ENCODE measurements around the gene CLEC18C.
"Not testable (repeated sequence)": the region's sequence is repeated elsewhere in the genome, so short reads cannot be mapped to it uniquely, and the experiment has no call there.

The CLEC18C gene

DNA sequence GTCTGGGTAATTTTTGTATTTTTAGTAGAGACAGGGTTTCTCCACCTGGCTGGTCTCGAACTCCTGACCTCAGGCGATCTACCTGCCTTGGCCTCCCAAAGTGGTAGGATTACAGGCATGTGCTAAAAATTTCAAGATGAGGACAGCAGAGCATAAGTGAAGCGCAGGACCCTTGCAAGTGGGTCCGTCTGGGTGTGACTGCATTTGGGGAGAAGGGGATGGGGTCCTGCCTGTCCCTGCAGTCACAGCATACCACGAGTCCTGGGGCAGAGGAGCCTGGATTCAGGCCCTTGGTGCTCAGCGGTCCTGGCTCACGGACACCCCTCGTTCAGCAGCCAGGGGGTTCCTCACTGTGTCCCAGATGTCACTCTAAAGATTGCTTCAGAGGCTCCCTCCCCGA lies 24.6 kb downstream of the CLEC18C start:
- H3K9me3 ChIP-seq; H3K27me3 ChIP-seq; intact Hi-C loops (cut with DNase I; ENCODE audit: low total_unique reads); H3K27ac ChIP-seq; H3K4me1 ChIP-seq; H3K36me3 ChIP-seq; H3K4me3 ChIP-seq; DNase-seq: not testable (repeated sequence)

- H3K36me3 ChIP-seq; H3K9me3 ChIP-seq; H3K27ac ChIP-seq; H3K4me1 ChIP-seq; H3K27me3 ChIP-seq; DNase-seq; H3K4me3 ChIP-seq; intact Hi-C loops (cut with DNase I; ENCODE audit: low total_unique reads): not testable (repeated sequence)
Observed at GRCh38 chr16:70198666-70199065, 25.1 kb downstream of the CLEC18C start.

DNA sequence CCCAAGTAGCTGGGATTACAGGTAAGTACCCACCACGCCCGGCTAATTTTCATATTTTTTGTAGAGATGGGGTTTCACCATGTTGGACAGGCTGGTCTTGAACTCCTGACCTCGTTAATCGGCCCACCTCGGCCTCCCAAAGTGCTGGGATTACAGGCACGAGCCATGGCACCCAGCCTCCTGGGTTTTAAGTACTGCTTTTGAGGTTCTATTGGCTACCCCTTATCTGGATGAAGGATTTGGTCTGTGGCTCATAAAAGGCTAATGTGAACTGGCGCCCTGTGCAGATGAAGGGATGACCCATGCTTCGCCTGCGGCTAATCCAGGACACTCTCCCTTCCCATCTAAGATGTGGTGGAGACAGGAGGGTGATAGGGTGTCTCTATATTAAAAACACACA lies 25.6 kb downstream of the CLEC18C start:
- H3K27ac ChIP-seq; intact Hi-C loops (cut with DNase I; ENCODE audit: low total_unique reads): not testable (repeated sequence)

GRCh38 chr16:70200063-70200462 lies 26.5 kb downstream of the CLEC18C start:
- H3K27me3 ChIP-seq; H3K4me1 ChIP-seq; DNase-seq; H3K36me3 ChIP-seq; intact Hi-C loops (cut with DNase I; ENCODE audit: low total_unique reads); H3K4me3 ChIP-seq; H3K9me3 ChIP-seq; H3K27ac ChIP-seq: not testable (repeated sequence)

More for the DNA sequence above, 25.6 kb downstream of the CLEC18C start:
- H3K4me3 ChIP-seq, H3K36me3 ChIP-seq, DNase-seq, H3K4me1 ChIP-seq, H3K27me3 ChIP-seq, H3K9me3 ChIP-seq: not testable (repeated sequence)

DNA sequence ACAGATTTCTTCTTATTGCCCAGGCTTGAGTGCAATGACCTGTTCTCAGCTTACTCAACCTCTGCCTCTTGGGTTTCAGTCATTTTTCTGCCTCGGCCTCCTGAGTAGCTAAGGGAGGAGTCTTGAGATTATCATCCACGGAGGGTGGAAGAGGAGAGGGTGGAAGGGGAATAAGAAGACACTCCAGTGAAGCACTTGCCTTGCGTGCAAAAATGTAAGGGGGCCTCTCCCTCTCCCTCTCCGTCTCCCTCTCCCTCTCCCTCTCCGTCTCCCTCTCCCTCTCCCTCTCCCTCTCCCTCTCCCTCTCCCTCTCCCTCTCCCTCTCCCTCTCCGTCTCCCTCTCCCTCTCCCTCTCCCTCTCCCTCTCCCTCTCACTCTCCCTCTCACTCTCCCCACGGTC lies 29.9 kb downstream of the CLEC18C start:
- H3K27ac ChIP-seq; H3K9me3 ChIP-seq; H3K4me1 ChIP-seq; H3K4me3 ChIP-seq; intact Hi-C loops (cut with DNase I; ENCODE audit: low total_unique reads); DNase-seq; H3K36me3 ChIP-seq; H3K27me3 ChIP-seq: not testable (repeated sequence)

- H3K27me3 ChIP-seq; DNase-seq; H3K9me3 ChIP-seq; H3K4me3 ChIP-seq; intact Hi-C loops (cut with DNase I; ENCODE audit: low total_unique reads); H3K36me3 ChIP-seq; H3K4me1 ChIP-seq; H3K27ac ChIP-seq: not testable (repeated sequence)
Observed at GRCh38 chr16:70204010-70204409, 30.4 kb downstream of the CLEC18C start.

- intact Hi-C loops (cut with DNase I; ENCODE audit: low total_unique reads); H3K9me3 ChIP-seq; H3K36me3 ChIP-seq; DNase-seq; H3K4me3 ChIP-seq; H3K4me1 ChIP-seq; H3K27ac ChIP-seq; H3K27me3 ChIP-seq: not testable (repeated sequence)
Observed at GRCh38 chr16:70204668-70205405, 31.2 kb downstream of the CLEC18C start.

DNA sequence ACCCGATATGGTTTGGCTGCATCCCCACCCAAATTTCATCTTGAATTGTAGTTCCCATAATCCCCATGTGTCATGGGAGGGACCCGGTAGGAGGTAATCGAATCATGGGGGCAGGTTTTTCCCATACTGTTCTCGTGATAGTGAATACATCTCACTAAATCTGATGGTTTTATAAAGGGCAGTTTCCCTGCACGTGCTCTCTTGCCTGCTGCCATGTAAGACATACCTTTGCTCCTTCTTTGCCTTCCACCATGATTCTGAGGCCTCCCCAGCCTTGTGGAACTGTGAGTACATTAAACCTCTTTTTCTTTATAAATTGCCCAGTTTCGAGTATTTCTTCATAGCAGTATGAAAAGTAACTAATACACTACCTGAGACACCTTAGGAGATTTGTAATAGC lies 32.8 kb downstream of the CLEC18C start:
- intact Hi-C loops (cut with DNase I; ENCODE audit: low total_unique reads); H3K9me3 ChIP-seq; H3K4me1 ChIP-seq; H3K27ac ChIP-seq; H3K4me3 ChIP-seq; DNase-seq; H3K27me3 ChIP-seq; H3K36me3 ChIP-seq: not testable (repeated sequence)

DNA sequence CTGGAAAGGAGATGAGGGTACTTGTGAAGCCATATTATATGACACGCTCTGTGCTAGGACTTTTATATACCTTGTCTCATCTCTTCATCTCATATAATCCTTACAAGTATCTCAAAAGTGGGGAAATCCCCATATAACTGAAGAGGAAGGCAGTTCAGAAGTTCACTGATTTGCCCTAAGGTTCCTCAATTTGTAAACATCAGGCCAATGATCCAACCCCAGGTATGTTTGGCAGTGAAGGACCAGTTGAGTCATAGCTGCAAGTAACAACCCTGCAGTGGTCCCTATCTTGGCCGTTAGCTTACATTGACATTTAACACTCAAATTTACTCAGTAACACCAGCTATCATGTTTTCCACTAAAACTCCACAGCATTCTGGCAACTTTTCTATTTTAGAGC lies 45.0 kb downstream of the CLEC18C start:
- H3K27me3 ChIP-seq; H3K4me3 ChIP-seq; intact Hi-C loops (cut with DNase I; ENCODE audit: low total_unique reads); H3K4me1 ChIP-seq; H3K9me3 ChIP-seq; DNase-seq; H3K27ac ChIP-seq: not testable (repeated sequence)
- peaks cover 0 to 35% (median 10%) of the 10 kb centered on the region in 3 donors for H3K36me3 ChIP-seq

DNA sequence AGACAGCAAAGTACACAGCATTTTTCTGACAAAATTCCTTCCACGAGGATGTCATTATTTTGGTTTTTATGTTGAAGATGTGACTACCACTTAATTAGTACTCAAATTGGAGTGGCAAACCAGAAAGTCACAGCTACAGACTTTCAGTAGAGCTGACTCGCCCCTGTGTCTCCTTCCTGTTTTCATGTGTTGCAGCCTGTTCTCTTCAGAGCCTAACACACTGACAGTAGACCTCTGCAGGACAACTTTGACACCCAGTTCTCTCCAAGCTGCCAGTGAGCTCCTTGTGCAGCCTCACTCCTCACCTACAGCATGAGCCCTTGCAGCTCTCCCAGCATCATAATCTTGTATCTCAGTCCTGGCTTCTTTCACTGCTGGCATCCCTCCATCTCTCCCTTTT lies 49.0 kb downstream of the CLEC18C start:
- DNase-seq; H3K9me3 ChIP-seq; H3K4me1 ChIP-seq; H3K27ac ChIP-seq; H3K27me3 ChIP-seq; intact Hi-C loops (cut with DNase I; ENCODE audit: low total_unique reads); H3K4me3 ChIP-seq: not testable (repeated sequence)
- peaks cover 0 to 46% (median 23%) of the 10 kb centered on the region in 3 donors for H3K36me3 ChIP-seq

DNA sequence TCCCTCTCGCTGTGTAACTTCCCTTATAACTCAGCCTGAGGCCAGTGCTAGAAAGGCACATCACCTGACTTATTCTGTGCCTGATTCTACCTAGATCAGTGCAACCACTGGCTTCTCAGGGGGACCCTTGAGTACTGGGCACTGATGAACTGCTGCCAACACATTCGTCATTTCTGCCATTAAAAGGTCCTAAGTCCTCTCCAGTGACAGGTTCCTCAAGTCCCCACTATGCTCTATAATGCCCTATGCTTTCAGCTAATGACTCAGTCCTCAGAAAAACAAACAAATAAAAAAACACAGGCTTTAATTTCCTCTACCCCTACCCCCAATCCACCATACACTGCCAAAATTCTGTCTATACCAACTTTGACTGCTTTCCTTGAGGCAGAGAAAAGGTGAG lies 49.6 kb downstream of the CLEC18C start:
- H3K27ac ChIP-seq; H3K27me3 ChIP-seq; intact Hi-C loops (cut with DNase I; ENCODE audit: low total_unique reads); H3K4me1 ChIP-seq; H3K4me3 ChIP-seq; DNase-seq; H3K9me3 ChIP-seq: not testable (repeated sequence)
- H3K36me3 ChIP-seq: peaks cover 0 to 52% (median 26%) of the 10 kb centered on the region in 3 donors

DNA sequence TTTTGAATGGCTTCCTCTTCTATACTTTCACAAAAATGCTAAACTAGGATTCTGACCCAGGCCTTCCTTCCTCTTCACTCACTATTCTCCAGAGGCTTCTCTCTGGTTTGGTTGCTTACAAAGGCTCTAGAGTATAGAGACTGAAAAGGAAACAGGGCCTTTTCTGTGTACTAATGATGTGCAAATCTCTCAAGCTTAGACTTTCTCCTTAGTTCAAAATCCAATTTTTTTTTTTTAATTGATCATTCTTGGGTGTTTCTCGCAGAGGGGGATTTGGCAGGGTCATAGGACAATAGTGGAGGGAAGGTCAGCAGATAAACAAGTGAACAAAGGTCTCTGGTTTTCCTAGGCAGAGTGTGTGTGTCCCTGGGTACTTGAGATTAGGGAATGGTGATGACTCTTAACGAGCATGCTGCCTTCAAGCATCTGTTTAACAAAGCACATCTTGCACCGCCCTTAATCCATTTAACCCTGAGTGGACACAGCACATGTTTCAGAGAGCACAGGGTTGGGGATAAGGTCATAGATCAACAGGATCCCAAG lies 50.5 kb downstream of the CLEC18C start:
- DNase-seq; H3K9me3 ChIP-seq; intact Hi-C loops (cut with DNase I; ENCODE audit: low total_unique reads); H3K4me3 ChIP-seq; H3K4me1 ChIP-seq; H3K27me3 ChIP-seq; H3K27ac ChIP-seq: not testable (repeated sequence)
- H3K36me3 ChIP-seq: peaks cover 0 to 58% (median 32%) of the 10 kb centered on the region in 3 donors

DNA sequence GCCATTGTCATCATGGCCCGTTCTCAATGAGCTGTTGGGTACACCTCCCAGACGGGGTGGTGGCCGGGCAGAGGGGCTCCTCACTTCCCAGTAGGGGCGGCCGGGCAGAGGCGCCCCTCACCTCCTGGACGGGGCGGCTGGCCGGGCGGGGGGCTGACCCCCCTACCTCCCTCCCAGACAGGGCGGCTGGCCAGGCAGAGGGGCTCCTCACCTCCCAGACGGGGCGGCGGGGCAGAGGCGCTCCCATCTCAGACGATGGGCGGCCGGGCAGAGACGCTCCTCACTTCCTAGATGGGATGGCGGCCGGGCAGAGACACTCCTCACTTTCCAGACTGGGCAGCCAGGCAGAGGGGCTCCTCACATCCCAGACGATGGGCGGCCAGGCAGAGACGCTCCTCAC lies 51.1 kb downstream of the CLEC18C start:
- H3K9me3 ChIP-seq; H3K27ac ChIP-seq; intact Hi-C loops (cut with DNase I; ENCODE audit: low total_unique reads); H3K4me1 ChIP-seq; DNase-seq; H3K4me3 ChIP-seq; H3K27me3 ChIP-seq: not testable (repeated sequence)
- H3K36me3 ChIP-seq: peaks cover 0 to 52% (median 32%) of the 10 kb centered on the region in 3 donors

- H3K9me3 ChIP-seq; H3K4me1 ChIP-seq; H3K27me3 ChIP-seq; H3K4me3 ChIP-seq; H3K27ac ChIP-seq; intact Hi-C loops (cut with DNase I; ENCODE audit: low total_unique reads); DNase-seq: not testable (repeated sequence)
- H3K36me3 ChIP-seq: peaks cover 0 to 52% (median 32%) of the 10 kb centered on the region in 3 donors
Observed at GRCh38 chr16:70225430-70225829, 51.8 kb downstream of the CLEC18C start.

DNA sequence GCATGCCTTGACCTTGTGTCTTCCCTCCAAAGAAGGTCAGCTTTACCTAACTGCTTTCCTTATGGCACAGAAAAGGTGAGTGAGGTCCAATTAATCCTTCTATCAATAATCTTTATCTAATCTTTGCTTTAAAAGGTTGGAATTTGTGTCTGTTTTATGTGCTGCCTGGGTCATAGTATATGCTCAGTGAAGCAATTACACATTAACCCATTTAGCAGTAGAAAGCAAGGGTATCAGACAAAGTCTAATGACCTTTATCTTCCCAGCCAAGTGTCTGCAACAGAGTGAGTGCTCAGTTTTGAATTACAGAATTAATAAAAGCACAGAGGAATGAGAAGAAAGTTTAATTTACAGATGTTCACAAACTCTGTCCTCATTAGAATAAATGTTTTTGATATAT lies 52.4 kb downstream of the CLEC18C start:
- DNase-seq; intact Hi-C loops (cut with DNase I; ENCODE audit: low total_unique reads): not testable (repeated sequence)

More for the DNA sequence above, 52.4 kb downstream of the CLEC18C start:
- H3K27ac ChIP-seq, H3K27me3 ChIP-seq, H3K9me3 ChIP-seq, H3K4me3 ChIP-seq, H3K4me1 ChIP-seq: not testable (repeated sequence)
- peaks cover 0 to 53% (median 35%) of the 10 kb centered on the region in 3 donors for H3K36me3 ChIP-seq

Measured in tibial artery (tissue), 4 donors.